DOHH2 (cell line): ENCODE data around the gene USP32.

Source experiments
- H3F3A ChIP-seq: fragments of 200-600 bp; sonication (generic), shearing (Covaris generic); 2 replicates; pipeline ENCODE4 v1.6.0; 2016; ENCODE audit warnings: antibody characterized with exemption, mild to moderate bottlenecking; ENCODE audit not compliant: control insufficient read depth, insufficient read depth
- H3K27ac ChIP-seq: fragments of 200-600 bp; sonication (generic); 2 replicates; pipeline ENCODE4 v1.5.1; 2014; ENCODE audit warnings: low read depth, mild to moderate bottlenecking, low read length, moderate library complexity
- H3K27me3 ChIP-seq: fragments of 200-600 bp; sonication (generic); 2 replicates; pipeline ENCODE4 v1.6.1; 2014; ENCODE audit warnings: mild to moderate bottlenecking, low read length, mixed read lengths; ENCODE audit not compliant: control insufficient read depth
- H3K36me3 ChIP-seq: fragments of 200-600 bp; sonication (generic); 2 replicates; pipeline ENCODE4 v1.6.1; 2014; ENCODE audit warnings: mild to moderate bottlenecking, low read length, moderate library complexity, mixed read lengths; ENCODE audit not compliant: control insufficient read depth
- H3K4me1 ChIP-seq: fragments of 200-600 bp; sonication (generic); 2 replicates; pipeline ENCODE4 v1.6.1; 2014; ENCODE audit warnings: mild to moderate bottlenecking, low read length, mixed read lengths; ENCODE audit not compliant: control insufficient read depth
- H3K4me2 ChIP-seq: fragments of 200-600 bp; sonication (generic); 2 replicates; pipeline ENCODE4 v1.6.0; 2014; ENCODE audit warnings: mild to moderate bottlenecking, low read length, moderate library complexity
- H3K4me3 ChIP-seq: fragments of 200-600 bp; sonication (generic); 2 replicates; pipeline ENCODE4 v1.5.1; 2014; ENCODE audit warnings: mild to moderate bottlenecking, low read length, mixed read lengths
- H3K79me2 ChIP-seq: fragments of 200-600 bp; sonication (generic); 2 replicates; pipeline ENCODE4 v1.6.1; 2014; ENCODE audit warnings: mild to moderate bottlenecking, low read length, mixed read lengths; ENCODE audit not compliant: control insufficient read depth
- H3K9me2 ChIP-seq: fragments of 200-600 bp; sonication (generic); replicated peaks from 2 replicates; pipeline ENCODE4 v1.6.1; 2014; ENCODE audit warnings: mild to moderate bottlenecking, low read length, mixed read lengths; ENCODE audit not compliant: control insufficient read depth
- H3K9me3 ChIP-seq: fragments of 200-600 bp; sonication (generic); 2 replicates; pipeline ENCODE4 v1.6.1; 2014; ENCODE audit warnings: antibody characterized with exemption, low read length, mixed read lengths; ENCODE audit not compliant: control insufficient read depth, insufficient read depth
- H4K20me1 ChIP-seq: fragments of 200-600 bp; sonication (generic); 2 replicates; pipeline ENCODE4 v1.6.0; 2014; ENCODE audit warnings: low read depth, mild to moderate bottlenecking, antibody characterized with exemption, low read length, moderate library complexity; ENCODE audit not compliant: control insufficient read depth, insufficient read depth
- CTCF ChIP-seq: fragments of 200-600 bp; sonication (generic); IDR thresholded peaks from one replicate; pipeline ENCODE4 v1.5.1; 2014; ENCODE audit warnings: antibody characterized with exemption, mild to moderate bottlenecking, low read depth, low read length; ENCODE audit not compliant: poor library complexity, severe bottlenecking
- EZH2phosphoT487 ChIP-seq: fragments of 200-600 bp; sonication (generic); IDR thresholded peaks from 2 replicates; pipeline ENCODE4 v1.6.1; 2017; ENCODE audit warnings: borderline replicate concordance, mild to moderate bottlenecking, antibody characterized with exemption, low read length, moderate library complexity, mixed read lengths

Gene USP32

GRCh38 chr17:60293580-60294335, 98.2 kb downstream of the USP32 start:
- H3K36me3 ChIP-seq: peaks cover 3% of the 10 kb centered on the region; the same call in 1 of the 2 replicates
- H3K4me2 ChIP-seq: no peak overlapping the region
- TF ChIP-seq EZH2phosphoT487 (no peak), CTCF (no peak)
- H3K4me1 ChIP-seq: no peaks in the 10 kb centered on the region
- H3K79me2 ChIP-seq: no peaks in the 10 kb centered on the region
- H3K27ac ChIP-seq: no peak overlapping the region
- H3K9me3 ChIP-seq: no peaks in the 10 kb centered on the region
- H3K27me3 ChIP-seq: no peaks in the 10 kb centered on the region
- H4K20me1 ChIP-seq: no peaks in the 10 kb centered on the region
- H3K4me3 ChIP-seq: no peak overlapping the region
- H3F3A ChIP-seq: no peaks in the 10 kb centered on the region
- H3K9me2 ChIP-seq: no peaks in the 10 kb centered on the region

DNA sequence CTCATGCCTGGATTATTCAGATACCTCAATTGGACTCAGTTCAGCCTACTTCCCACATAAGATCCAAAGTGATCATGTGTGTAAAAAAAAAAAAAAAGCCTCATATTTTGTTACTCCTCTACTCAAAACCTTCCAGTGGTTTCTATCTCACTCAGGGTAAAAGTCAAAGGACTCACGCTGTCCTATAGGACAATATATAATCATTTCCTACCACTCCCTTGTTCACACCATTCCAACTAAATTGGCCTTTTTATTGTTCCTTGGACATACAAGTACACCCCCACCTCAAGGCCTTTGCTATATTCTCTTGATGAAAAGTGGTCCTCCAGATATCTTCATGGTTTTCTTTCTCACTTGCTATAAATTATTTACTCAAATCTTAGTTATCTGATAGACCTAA, 99.2 kb downstream of the USP32 start:
- Histone ChIP-seq H3F3A (no peaks in the 10 kb centered on the region), H3K27ac (no peak overlapping the region), H3K36me3 (peaks cover 3% of the 10 kb centered on the region; the same call in 1 of the 2 replicates), H3K4me3 (no peak overlapping the region), H3K4me2 (no peak overlapping the region), H3K4me1 (no peaks in the 10 kb centered on the region), H3K79me2 (no peaks in the 10 kb centered on the region), H3K9me3 (no peaks in the 10 kb centered on the region), H3K27me3 (no peaks in the 10 kb centered on the region), H3K9me2 (no peaks in the 10 kb centered on the region), H4K20me1 (no peaks in the 10 kb centered on the region)
- TF ChIP-seq CTCF: no peak
- TF ChIP-seq EZH2phosphoT487: no peak

DNA sequence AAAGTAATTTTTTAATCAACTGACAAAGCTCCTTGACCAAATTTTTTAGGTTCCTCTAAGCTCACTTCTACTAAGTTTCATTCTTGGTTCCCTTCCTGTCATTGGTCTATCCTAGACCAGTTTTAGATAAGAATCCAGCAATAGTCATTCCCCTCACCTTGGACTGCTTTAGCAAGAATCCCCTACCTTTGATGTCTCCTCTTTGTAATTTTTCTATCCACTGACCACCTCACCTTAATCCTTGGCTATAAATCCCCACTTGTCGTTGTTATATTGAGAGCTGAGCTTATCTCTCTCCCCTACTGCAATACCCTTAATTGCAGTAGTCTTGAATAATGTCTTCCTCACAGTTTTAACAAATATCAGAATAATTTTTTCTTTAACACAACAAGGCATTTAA, 107.2 kb downstream of the USP32 start:
- Histone ChIP-seq H3K36me3 (no peaks in the 10 kb centered on the region), H3F3A (no peaks in the 10 kb centered on the region), H3K4me1 (no peaks in the 10 kb centered on the region), H3K27me3 (no peaks in the 10 kb centered on the region), H3K4me3 (no peak overlapping the region), H3K27ac (no peak overlapping the region), H3K79me2 (no peaks in the 10 kb centered on the region), H3K4me2 (no peak overlapping the region), H3K9me2 (no peaks in the 10 kb centered on the region), H3K9me3 (no peaks in the 10 kb centered on the region), H4K20me1 (no peaks in the 10 kb centered on the region)
- TF ChIP-seq CTCF (no peak), EZH2phosphoT487 (no peak)
